SK-N-SH (cell line): ENCODE data around the gene EVA1A.

Experiments
- CTCF ChIP-seq: fragments of 200-600 bp; sonication (generic); IDR thresholded peaks from 2 replicates; pipeline ENCODE4 v1.6.1; 2017; ENCODE audit warnings: antibody characterized with exemption, mild to moderate bottlenecking, moderate library complexity
- EP300 ChIP-seq, 2 experiments: IDR thresholded peaks; 2 replicates each; pipeline versions ENCODE4 v1.4.0 to v1.6.1; 2012; ENCODE audit warnings: borderline replicate concordance in 1 of 2, low read depth in 1 of 2, low read length in 1 of 2
- FOSL2 ChIP-seq: IDR thresholded peaks from 2 replicates; pipeline ENCODE4 v1.4.0; 2012; ENCODE audit warnings: low read depth, mild to moderate bottlenecking, moderate library complexity, borderline replicate concordance
- GABPA ChIP-seq: IDR thresholded peaks from 2 replicates; pipeline ENCODE4 v1.4.0; 2012; ENCODE audit warnings: low read depth, mild to moderate bottlenecking
- PBX3 ChIP-seq: IDR thresholded peaks from 2 replicates; pipeline ENCODE4; 2012
- POLR2AphosphoS5 ChIP-seq: IDR thresholded peaks from 2 replicates; pipeline ENCODE4 v1.6.1; 2012; ENCODE audit warnings: low read depth, low read length
- RAD21 ChIP-seq: IDR thresholded peaks from 2 replicates; pipeline ENCODE4 v1.6.1; 2012; ENCODE audit warnings: mild to moderate bottlenecking, low read length
- REST ChIP-seq: IDR thresholded peaks from 2 replicates; pipeline ENCODE4 v1.6.1; 2012; ENCODE audit warnings: mild to moderate bottlenecking, low read depth, low read length, moderate library complexity
- SIN3A ChIP-seq: IDR thresholded peaks from 2 replicates; pipeline ENCODE4 v1.6.1; 2012; ENCODE audit warnings: low read depth, mild to moderate bottlenecking, low read length, moderate library complexity, borderline replicate concordance
- USF1 ChIP-seq: IDR thresholded peaks from 2 replicates; pipeline ENCODE4 v1.4.0; 2012; ENCODE audit warnings: low read depth, borderline replicate concordance
- YY1 ChIP-seq: IDR thresholded peaks from 2 replicates; pipeline ENCODE4 v1.4.0; 2012; ENCODE audit warnings: low read depth, mild to moderate bottlenecking

- TF ChIP-seq USF1 (no peak), REST (no peak), SIN3A (no peak), FOSL2 (no peak), EP300 (IDR thresholded peaks at IDR 0.05; ENCODE audit: borderline replicate concordance in 1 of 2, low read depth in 1 of 2, low read length in 1 of 2) (no peak), POLR2AphosphoS5 (no peak), CTCF (no peak), YY1 (no peak), RAD21 (no peak), GABPA (no peak), PBX3 (no peak)
Observed at GRCh38 chr2:75553935-75554531, 6.7 kb downstream of the EVA1A start.
